HG03571 (cell line): ENCODE data around the gene CHN1.

ENCODE experiments used
- ATAC-seq: cut with Tn5 transposase; IDR thresholded peaks from one replicate; pipeline ENCODE4 v1.9.1; 2021; ENCODE audit not compliant: unreplicated experiment

Gene CHN1

GRCh38 chr2:174833737-174834136 is 171.4 kb downstream of the CHN1 start:
- no peak for ATAC-seq

- ATAC-seq, result no peak
Observed at GRCh38 chr2:174830561-174830960, 174.6 kb downstream of the CHN1 start.

DNA sequence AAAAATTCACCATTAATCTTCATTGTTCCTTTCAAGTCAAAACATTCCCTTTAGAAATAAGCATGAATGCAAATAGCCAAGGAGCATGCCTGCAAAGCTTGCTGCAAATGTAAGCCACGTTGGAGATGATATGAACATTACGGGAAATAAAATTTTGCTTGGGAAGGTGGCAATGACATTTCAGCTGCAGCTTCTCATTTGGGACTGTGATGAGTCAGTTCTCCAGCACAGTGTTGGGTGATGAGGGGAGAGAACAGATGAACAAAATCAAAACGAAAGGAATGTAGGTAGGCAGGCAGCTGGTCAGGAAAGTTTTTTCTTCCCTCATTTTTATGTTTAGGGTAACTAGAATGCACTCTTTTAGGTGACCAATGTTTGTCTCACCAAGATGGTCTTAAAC is 175.6 kb downstream of the CHN1 start:
- no peak for ATAC-seq

DNA sequence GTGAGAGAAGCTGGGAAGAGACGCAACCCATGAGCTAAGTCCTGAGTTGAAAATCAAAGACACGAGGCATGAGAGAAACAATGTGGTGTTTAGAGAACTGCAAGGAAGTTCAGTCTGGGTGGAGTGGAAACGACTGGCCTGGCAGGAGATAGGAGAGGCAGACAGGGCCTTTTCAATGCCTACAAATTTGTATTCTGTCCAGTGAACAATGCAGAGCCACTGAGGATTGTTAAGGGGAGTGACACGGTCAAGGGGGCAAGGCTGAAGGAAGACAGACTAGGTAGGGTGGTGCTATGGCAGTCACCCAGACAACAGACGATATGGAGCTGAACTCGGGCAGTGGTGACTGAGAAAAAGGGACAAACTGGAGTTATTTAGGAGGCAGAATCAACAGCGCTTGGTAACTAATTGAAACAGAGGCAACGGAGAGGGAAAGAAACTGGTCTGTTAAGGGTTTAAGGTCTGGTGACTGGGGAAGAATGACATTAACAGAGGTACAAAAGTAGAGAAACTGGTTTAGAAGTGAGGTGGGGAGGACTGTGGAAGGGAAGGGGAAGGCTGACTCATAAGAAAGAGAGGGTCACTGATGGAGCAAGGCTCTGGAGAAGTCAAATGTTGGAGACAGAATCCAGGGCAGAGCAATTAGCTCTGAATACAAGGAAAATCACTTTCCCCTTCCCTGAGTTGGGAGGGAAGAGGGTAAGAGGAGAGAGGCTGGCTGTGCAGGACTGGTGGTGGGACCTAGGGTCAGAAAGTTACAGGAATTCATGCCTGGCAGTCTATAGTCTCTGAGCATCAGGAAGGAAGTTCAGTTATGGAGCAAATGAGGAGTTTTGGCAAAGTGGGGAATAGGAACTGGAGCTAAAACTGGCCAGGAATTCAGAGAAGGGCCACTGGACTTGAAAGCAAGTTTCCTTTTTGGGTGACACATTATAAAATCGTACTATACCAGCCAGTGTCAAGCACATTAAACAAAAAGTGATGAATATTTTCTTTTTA is 177.5 kb downstream of the CHN1 start:
- ATAC-seq, result no peak

- ATAC-seq, result no peak
Observed at GRCh38 chr2:174826051-174826450, 179.1 kb downstream of the CHN1 start.

GRCh38 chr2:174824068-174824467 is 181.1 kb downstream of the CHN1 start:
- no peak for ATAC-seq

DNA sequence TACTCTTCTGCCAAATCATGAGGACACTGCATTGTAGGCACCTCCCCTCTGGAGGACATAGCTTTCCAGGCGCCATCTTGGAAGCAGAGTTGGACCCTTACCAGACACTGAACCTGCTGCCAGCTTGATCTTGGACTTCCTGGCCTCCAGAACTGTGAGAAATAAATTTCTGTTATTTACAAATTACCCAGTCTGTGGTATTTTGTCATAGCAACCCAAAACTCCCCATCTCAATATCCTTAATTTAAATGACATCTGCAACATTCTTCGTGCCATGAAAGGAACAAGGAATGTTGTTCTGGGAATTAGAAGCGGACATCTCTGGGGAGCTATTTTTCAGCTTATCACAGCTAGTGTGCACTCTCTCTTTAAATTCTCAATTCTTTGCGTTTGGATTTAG is 183.6 kb downstream of the CHN1 start:
- no peak for ATAC-seq

DNA sequence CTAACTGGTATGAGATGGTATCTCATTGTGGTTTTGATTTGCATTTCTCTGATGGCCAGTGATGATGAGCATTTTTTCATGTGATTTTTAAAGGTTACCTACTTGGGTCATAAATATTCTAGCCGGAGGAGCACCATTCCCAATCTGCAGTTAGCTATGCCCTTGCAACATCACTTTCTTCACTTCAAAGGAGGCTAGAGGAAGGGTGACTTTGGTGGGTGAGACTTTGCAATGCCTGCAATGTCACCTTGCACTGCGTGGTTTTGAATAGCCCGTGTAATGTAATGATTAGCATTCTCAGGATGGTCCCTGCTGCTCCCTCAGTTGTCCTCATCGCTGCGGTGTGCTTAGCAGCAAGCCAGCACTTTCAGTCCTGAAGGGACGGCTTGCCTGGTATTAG is 184.8 kb downstream of the CHN1 start:
- ATAC-seq, result no peak

DNA sequence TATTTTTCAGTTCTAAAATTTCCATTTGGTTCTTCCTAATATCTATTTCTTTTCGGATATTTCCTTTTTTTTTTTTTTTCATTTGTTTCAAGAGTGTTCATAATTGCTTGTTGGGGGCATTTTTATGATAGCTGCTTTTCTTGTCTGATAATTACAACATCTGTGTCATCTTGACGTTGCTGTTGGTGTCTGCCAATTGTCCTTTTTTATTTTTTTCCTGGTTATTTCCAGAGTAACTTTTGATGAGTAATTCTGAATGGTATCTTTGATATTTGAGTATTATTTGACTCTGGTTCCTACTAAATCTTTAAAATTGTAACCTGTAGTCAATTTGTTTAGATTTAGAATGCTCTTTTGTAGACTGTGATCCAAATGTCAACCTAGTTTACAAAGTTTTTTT is 189.7 kb downstream of the CHN1 start:
- no peak for ATAC-seq

GRCh38 chr2:174812037-174812436 is 193.1 kb downstream of the CHN1 start:
- no peak for ATAC-seq

GRCh38 chr2:174807931-174808330 is 197.2 kb downstream of the CHN1 start:
- no peak for ATAC-seq

DNA sequence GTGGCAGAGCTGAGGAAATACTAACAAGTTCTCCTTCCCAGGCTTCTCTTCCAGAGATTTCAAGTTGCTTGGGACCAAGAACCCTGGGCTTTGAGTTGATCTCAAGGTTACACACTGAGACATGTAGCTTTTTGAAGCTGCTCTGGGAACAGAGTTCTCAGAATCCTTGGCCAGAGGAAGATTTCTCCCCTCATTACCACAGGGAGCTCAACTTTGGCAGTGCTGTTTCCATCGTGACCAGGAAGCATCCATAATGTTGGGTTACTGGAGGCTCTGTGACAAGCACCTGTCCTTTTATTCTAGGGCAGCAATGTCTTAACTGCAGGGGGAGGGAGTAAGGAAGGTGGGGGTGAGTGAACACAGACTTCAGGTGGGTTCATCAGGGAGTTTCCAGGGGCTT is 199.4 kb downstream of the CHN1 start:
- no peak for ATAC-seq

GRCh38 chr2:174802459-174802858 is 202.7 kb downstream of the CHN1 start:
- ATAC-seq, result no peak

- no peak for ATAC-seq
Observed at GRCh38 chr2:174800436-174801205, 204.6 kb downstream of the CHN1 start.

GRCh38 chr2:174798801-174799200 is 206.4 kb downstream of the CHN1 start:
- ATAC-seq, result no peak

DNA sequence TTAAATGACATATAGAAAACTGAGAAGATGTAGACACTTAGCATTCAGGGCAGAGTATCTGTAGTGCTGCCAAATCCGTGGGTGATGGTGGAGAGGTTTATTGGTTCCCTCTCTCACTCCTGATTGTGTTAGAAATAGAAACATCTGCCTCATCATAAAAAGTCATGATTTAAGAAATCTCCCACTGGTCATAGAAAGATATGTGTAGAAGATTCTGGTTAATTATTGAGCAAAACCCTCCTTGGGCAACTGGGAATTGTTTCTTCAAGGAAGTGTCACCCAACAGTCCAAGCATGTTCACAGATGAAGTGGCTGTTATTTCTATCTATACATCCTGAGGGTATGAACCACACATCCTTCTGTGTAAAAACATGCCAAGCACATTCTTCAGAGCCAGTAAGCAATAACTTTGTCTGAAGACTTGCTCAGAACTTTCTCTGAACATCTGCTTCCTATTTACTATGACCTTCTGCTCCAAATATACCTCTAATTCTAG is 207.4 kb downstream of the CHN1 start:
- no peak for ATAC-seq

- no peak for ATAC-seq
Observed at GRCh38 chr2:174796319-174796771, 208.8 kb downstream of the CHN1 start.

DNA sequence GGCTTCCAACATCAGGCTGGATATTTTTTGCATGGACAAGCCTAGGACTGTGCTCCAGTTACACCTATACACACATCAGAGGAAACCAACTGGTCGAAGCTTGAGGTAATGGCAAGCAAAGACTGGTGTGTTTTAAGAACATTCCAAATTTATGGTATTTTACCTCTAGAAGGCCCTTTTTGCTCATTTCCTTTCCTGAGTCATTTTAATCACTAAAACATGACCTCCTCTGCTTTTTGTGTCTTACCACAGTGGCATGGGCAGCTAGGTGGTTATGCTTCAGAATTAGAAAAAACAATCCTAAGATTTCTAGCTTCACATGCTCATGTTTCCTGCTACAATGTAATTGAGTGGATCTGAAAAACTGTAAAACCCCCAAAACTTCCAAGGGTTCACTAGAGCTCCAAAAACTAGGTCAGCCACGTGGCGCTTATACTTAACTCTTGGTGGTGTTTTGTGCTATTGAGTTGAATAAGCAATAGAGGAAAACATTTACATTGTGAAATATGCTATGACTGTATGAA is 210.3 kb downstream of the CHN1 start:
- ATAC-seq, result no peak

GRCh38 chr2:174792309-174793025 is 212.7 kb downstream of the CHN1 start:
- ATAC-seq, result no peak

- ATAC-seq, result no peak
Observed at GRCh38 chr2:174791746-174792280, 213.4 kb downstream of the CHN1 start.

- no peak for ATAC-seq
Observed at GRCh38 chr2:174791020-174791419, 214.2 kb downstream of the CHN1 start.
